SJCRH30 (cell line): Measurements from ENCODE around the gene GREB1L. TPM values are rescaled to one million over a fixed set of nuclear protein-coding genes. Genes with fewer than 3 reads are reported as not detected.
A peak's percentile ranks its signal among the peaks of the same experiment; 100 is the strongest.

ENCODE experiments used
- DNase-seq, 2 experiments: peaks; one replicate each; pipeline ENCODE4 v3.0.0-alpha.2; 2015 to 2020
- H3K27ac ChIP-seq: fragments of 250-450 bp; sonication (Bioruptor Pico); 2 replicates; pipeline ENCODE4 v1.5.1; 2020; ENCODE audit warnings: mild to moderate bottlenecking, moderate library complexity
- H3K27me3 ChIP-seq: fragments of 250-450 bp; sonication (Bioruptor Pico); 2 replicates; pipeline ENCODE4 v1.5.1; 2020; ENCODE audit warnings: mild to moderate bottlenecking, moderate library complexity
- H3K36me3 ChIP-seq: fragments of 250-450 bp; sonication (Bioruptor Pico); 2 replicates; pipeline ENCODE4 v1.5.1; 2020; ENCODE audit warnings: mild to moderate bottlenecking, moderate library complexity
- H3K4me1 ChIP-seq: fragments of 250-450 bp; sonication (Bioruptor Pico); 2 replicates; pipeline ENCODE4 v1.5.1; 2020; ENCODE audit warnings: mild to moderate bottlenecking, moderate library complexity
- H3K4me3 ChIP-seq: fragments of 250-450 bp; sonication (Bioruptor Pico); 2 replicates; pipeline ENCODE4 v1.5.1; 2020; ENCODE audit warnings: mild to moderate bottlenecking, moderate library complexity
- H3K9me3 ChIP-seq: fragments of 250-450 bp; sonication (Bioruptor Pico); replicated peaks from 2 replicates; pipeline ENCODE4 v1.5.1; 2020; ENCODE audit warnings: mild to moderate bottlenecking, moderate library complexity
- total RNA-seq: library from RNA; depleted of rRNA; stranded (reverse); fragments of >200 nt; shearing (Covaris generic); gene quantifications from 2 replicates; pipeline ENCODE4 v1.2.3, GENCODE V29; 2014

Gene GREB1L
- total RNA-seq, 1 experiment from 2014 or later = not detected

DNA sequence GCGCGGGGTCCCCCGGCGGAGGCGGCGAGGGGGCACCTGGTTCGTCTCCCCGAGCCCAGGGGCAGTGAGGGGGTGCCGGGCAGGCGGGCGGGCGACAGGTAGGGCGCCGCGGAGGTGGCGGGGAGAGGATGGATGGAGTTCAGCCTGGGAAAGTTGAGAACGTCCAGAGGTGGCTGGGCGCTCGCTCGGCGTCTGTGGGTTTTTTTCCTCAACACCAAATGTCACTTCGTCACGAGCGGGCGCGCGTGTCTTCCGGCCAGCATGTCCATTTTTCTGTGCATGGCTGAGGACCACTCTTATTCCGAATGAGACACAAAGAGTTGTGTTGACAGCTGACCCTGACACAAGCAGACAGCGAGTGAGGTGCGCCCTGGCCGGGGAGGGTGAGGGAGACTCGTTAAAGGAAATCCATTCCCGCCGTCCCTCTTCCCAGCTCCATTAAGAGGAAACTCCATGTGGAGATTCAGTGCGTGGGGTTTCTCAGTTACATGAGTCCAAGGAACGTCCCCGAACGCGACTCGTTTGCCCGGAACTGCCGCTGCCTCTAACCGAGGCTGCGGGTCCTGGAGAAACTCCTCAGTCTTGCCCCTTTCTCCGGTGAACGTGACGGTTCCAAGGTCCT, 859 bp downstream of the GREB1L start:
- no peak overlapping the region for H3K4me3 ChIP-seq
- no peak overlapping the region for H3K27ac ChIP-seq
- H3K27me3 ChIP-seq = no peaks in the 10 kb centered on the region
- no peak for DNase-seq
- no peaks in the 10 kb centered on the region for H3K36me3 ChIP-seq
- no peaks in the 10 kb centered on the region for H3K4me1 ChIP-seq
- H3K9me3 ChIP-seq = no peaks in the 10 kb centered on the region

DNA sequence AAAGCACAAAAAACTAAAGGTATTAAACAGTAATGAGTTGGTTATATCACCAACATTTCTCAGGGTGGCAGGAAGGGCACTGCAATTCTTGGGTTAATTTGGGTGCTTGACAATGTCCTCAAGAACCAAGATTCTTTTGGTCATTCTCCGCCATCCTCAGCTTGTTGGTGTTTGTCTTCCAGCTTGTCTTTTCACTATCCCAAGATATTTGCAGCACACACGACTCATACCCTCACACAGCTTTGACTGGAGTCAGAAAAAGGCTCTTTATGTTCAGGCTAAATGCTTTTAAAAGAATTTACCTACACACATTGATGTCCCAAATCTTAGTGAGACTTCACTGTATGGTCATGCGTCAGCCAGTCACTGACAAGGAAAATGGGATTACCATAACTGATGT, 12.5 kb downstream of the GREB1L start:
- H3K36me3 ChIP-seq = no peaks in the 10 kb centered on the region
- no peaks in the 10 kb centered on the region for H3K9me3 ChIP-seq
- H3K27me3 ChIP-seq = no peaks in the 10 kb centered on the region
- H3K4me3 ChIP-seq = no peak overlapping the region
- H3K4me1 ChIP-seq = peaks cover 10% of the 10 kb centered on the region
- no peak overlapping the region for H3K27ac ChIP-seq
- no peak for DNase-seq

DNA sequence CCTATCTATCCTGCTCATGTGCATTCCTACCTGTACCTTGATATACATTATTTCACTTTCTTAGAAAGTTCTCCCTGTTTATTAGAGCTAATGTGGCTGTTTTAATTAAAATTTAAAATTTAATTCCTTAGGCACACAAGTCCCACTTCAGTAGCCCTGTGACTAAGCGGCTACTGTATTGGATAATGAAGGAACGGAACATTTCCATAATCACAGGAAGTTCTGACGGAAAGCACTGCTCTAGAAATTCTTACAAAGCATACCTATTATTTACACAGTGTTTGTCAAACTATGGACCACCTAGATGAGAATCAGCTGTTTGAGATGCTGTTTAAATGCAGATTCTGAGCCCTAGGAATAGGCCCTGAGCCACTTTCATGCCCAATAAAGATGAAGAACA, 13.2 kb downstream of the GREB1L start:
- no peak overlapping the region for H3K27ac ChIP-seq
- no peaks in the 10 kb centered on the region for H3K27me3 ChIP-seq
- DNase-seq = no peak
- H3K4me3 ChIP-seq = no peak overlapping the region
- H3K36me3 ChIP-seq = no peaks in the 10 kb centered on the region
- peaks cover 10% of the 10 kb centered on the region for H3K4me1 ChIP-seq
- no peaks in the 10 kb centered on the region for H3K9me3 ChIP-seq

DNA sequence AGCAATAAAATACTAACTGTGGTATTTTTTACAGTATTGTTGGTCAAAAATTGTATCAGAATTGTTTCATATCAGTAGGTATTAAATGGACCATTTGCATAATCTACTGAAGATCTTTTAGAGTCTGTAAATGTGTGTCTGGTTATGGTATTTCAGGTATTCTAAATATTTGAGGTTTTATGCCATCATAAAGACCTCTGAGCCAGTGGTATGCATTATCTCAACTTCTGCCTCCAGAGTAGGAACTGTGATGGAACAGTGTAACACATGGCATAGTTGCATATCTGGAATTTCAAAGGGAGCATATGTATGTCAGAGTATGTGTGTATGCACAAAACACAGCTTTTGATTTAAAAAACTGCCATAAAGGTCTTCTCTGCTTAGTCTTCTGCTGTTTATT, 15.4 kb downstream of the GREB1L start:
- H3K9me3 ChIP-seq = no peaks in the 10 kb centered on the region
- no peak overlapping the region for H3K27ac ChIP-seq
- H3K4me3 ChIP-seq = no peak overlapping the region
- H3K27me3 ChIP-seq = no peaks in the 10 kb centered on the region
- H3K4me1 ChIP-seq = peaks cover 10% of the 10 kb centered on the region
- DNase-seq = peak in 1 of 2 experiments; percentile 1
- no peaks in the 10 kb centered on the region for H3K36me3 ChIP-seq

DNA sequence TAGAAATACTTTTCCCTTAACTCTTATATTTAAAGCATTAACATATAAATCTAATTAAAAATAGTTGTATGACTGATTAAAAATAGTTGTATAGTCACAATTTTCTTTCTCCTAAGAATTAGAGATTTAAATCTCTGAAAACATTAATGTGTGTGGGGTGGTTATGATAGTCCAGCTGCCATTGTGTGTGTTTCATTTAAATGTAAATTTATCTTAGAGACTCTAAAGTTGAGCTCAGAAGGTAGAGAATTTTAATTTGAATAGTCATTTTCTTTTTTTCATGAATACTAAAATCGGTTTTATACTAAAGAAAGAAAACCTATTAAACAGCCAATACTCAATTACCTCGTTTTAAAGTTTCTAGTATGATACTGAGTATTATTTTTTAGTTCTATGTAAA, 18.6 kb downstream of the GREB1L start:
- H3K4me1 ChIP-seq = peaks cover 10% of the 10 kb centered on the region

DNA sequence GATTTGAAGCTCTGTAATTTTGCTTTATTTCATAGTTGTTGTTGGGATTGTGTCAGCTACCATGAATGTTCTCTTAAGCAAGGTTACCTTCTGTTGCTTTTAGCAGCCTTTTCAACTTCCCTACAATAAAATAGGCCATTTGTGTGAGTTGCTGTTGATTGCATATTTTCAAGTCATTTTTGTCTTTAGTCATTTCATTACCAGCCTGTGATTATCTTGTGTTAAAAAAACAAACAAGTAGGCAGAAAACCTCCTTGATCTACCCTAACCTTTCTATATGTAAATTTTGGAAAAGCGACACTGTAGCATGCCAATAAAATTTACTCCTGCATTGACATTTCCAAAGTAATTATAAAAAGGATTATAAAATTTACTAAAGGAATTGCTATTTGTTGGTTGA, 19.3 kb downstream of the GREB1L start:
- no peaks in the 10 kb centered on the region for H3K9me3 ChIP-seq
- H3K36me3 ChIP-seq = no peaks in the 10 kb centered on the region
- DNase-seq = no peak
- H3K4me3 ChIP-seq = no peak overlapping the region
- no peak overlapping the region for H3K27ac ChIP-seq
- H3K27me3 ChIP-seq = no peaks in the 10 kb centered on the region
- H3K4me1 ChIP-seq = peaks cover 10% of the 10 kb centered on the region

More for the DNA sequence above, 18.6 kb downstream of the GREB1L start:
- DNase-seq = no peak
- H3K36me3 ChIP-seq = no peaks in the 10 kb centered on the region
- H3K4me3 ChIP-seq = no peak overlapping the region
- H3K27ac ChIP-seq = no peak overlapping the region
- H3K9me3 ChIP-seq = no peaks in the 10 kb centered on the region
- no peaks in the 10 kb centered on the region for H3K27me3 ChIP-seq

DNA sequence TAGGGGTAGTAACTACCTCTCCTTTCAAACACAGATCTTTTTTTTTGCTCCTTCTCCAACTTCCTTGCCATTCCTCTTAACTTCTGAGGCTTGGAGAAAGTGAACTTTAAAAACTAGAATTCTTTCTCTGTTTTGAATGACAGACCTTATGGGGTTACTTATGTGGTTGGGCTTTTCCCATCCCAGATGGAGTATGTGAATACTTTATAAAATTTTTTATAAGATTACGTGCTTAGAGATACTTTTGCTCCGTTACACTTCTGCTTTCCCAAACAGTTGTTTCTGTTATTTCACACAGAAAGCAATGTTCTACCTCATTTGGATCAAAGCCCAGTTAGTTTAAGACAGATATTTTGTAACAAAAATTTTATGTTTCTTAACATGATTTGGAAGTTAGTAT, 20.2 kb downstream of the GREB1L start:
- Histone ChIP-seq H3K4me3 (no peak overlapping the region), H3K36me3 (no peaks in the 10 kb centered on the region), H3K9me3 (no peaks in the 10 kb centered on the region), H3K27me3 (no peaks in the 10 kb centered on the region), H3K27ac (no peak overlapping the region), H3K4me1 (peaks cover 8% of the 10 kb centered on the region)
- DNase-seq = no peak

DNA sequence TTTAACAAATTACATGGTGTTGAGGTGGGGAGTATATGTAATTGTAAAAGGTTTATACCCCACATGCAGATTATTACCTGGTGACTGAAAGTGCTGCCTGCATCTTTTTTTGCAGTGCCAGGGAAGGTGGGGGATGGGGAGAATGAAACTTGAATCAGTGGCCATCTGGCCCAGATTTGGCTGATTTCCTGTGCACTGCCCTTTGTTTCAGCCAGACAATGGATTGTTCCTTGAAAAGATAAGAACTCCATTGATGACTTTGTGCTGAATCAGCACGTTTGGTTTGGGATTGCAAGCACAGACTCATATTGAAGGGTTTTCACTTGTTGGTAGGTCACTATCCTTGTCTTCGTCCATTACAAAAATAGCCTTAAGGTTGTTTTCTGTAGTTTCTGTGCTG, 20.9 kb downstream of the GREB1L start:
- Histone ChIP-seq H3K9me3 (no peaks in the 10 kb centered on the region), H3K4me1 (peaks cover 2% of the 10 kb centered on the region; the same call in 1 of the 2 replicates), H3K27ac (no peak overlapping the region), H3K27me3 (no peaks in the 10 kb centered on the region), H3K4me3 (no peak overlapping the region), H3K36me3 (no peaks in the 10 kb centered on the region)
- no peak for DNase-seq

DNA sequence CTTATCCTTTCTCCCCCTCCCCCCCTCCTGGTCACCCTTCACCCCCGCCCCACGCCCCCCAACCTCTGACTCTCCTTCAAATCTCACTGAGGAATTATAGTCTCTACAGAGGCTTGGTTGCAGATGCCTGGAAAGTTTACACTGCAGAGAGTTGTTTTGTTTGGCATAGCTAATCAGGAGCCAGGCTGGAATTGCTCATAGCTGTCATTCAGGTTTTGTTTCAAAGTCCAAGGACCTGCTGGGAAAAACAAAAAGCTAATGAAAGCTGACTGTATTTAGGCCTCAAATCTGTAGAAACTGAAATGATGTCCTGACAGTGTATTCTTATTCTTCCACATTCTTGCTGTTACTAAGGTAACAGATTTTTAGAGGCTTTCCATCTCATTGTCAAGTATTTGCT, 22.6 kb downstream of the GREB1L start:
- Histone ChIP-seq H3K4me3 (no peak overlapping the region), H3K27ac (no peak overlapping the region), H3K27me3 (no peaks in the 10 kb centered on the region), H3K9me3 (no peaks in the 10 kb centered on the region), H3K36me3 (no peaks in the 10 kb centered on the region), H3K4me1 (no peaks in the 10 kb centered on the region)
- no peak for DNase-seq

DNA sequence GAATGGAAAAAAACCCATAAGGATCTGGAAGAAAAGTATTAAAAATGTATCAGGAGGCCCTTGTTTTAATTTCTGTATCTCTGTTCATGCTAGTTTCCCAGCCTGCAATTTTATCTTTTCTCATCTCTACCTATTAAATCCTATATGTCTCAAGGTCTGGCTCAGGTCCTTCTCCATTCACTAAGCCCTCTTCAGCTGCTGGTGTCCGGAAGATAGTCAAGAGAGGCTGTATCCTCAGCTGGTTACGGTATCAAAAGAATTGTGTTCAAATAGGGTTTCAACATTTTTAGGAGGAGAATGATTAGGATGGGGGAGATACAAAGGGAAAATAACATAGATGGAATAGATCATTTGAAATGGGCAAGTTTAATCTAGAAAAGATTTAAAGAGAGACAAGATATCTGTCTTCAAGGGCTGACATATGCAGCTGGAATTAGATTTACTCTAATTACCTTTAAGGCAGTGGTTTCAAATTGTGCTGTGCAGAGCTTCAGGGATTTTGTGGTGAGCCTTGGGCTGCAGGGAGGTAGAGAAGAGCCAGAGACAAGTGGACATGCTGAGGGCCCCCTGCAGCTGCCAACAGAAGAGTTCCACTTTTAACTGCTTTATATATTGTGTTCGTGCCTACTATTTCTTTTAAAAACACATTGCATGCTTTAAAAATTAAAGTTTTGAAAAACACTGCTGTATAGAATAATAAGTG, 24.1 kb downstream of the GREB1L start:
- Histone ChIP-seq H3K4me3 (no peak overlapping the region), H3K27me3 (no peaks in the 10 kb centered on the region), H3K36me3 (no peaks in the 10 kb centered on the region), H3K4me1 (no peaks in the 10 kb centered on the region), H3K9me3 (no peaks in the 10 kb centered on the region), H3K27ac (no peak overlapping the region)
- DNase-seq = peak in 1 of 2 experiments; percentile 34

DNA sequence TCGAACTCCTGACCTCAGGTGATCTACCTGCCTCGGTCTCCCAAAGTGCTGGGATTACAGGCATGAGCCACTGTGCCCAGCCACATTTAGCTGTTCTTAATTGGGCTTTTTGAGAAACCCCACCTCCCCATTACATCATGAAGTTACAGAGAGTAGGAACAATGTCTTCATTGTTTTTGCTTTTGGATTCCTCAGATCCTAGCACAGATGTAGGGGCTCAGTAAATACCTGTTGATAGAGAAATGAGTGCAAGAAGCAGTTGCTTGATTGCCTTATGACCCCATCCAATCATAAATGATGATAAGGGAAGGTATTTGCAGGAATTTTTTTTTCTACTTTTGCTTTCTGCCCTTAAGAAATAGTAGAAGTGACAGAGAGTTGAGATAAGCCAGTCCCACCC, 25.4 kb downstream of the GREB1L start:
- Histone ChIP-seq H3K4me3 (no peak overlapping the region), H3K9me3 (no peaks in the 10 kb centered on the region), H3K27ac (no peak overlapping the region), H3K4me1 (no peaks in the 10 kb centered on the region), H3K27me3 (no peaks in the 10 kb centered on the region), H3K36me3 (no peaks in the 10 kb centered on the region)
- peak in 1 of 2 experiments; percentile 8 for DNase-seq

DNA sequence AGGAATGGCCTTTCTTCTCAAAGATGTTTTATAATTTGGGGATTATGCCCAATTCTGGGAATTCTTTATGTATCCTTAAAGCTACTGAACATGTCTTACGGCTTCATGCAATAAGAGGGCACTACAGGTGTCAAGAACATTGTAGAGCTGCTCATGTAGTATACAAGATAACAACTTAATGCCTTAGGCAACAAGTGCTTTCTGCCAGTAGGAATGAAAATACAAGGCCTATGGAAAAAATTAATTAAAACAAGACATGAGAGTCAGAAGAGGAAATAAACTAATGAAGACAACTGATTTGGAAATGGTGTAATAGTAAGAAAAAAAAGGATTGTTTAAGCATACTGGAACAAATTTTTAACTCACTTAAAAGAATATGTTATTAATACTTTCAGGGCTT, 27.3 kb downstream of the GREB1L start:
- Histone ChIP-seq H3K4me3 (no peak overlapping the region), H3K36me3 (no peaks in the 10 kb centered on the region), H3K27ac (no peak overlapping the region), H3K27me3 (no peaks in the 10 kb centered on the region), H3K4me1 (no peaks in the 10 kb centered on the region), H3K9me3 (no peaks in the 10 kb centered on the region)
- DNase-seq = no peak

DNA sequence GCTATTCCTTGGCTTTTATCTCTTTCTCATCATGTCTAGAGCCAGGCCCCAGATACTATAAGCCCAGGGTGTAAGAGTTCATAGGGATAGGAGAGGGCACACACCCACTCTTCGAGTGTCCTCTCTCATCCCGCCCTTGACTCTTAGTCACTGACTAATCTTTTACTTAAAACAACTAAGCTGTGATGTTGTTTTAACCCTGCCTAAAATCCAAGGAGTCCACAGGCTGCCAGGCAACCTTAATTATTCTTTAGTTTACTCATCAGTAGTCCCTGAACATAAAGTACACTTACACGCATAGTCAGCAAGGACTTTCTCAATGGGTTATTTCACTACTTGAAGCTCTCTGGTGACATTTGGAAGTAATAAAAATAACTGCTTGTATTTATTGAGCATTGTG, 28.4 kb downstream of the GREB1L start:
- Histone ChIP-seq H3K4me3 (no peak overlapping the region), H3K4me1 (no peaks in the 10 kb centered on the region), H3K36me3 (no peaks in the 10 kb centered on the region), H3K9me3 (no peaks in the 10 kb centered on the region), H3K27me3 (no peaks in the 10 kb centered on the region), H3K27ac (no peak overlapping the region)
- no peak for DNase-seq

DNA sequence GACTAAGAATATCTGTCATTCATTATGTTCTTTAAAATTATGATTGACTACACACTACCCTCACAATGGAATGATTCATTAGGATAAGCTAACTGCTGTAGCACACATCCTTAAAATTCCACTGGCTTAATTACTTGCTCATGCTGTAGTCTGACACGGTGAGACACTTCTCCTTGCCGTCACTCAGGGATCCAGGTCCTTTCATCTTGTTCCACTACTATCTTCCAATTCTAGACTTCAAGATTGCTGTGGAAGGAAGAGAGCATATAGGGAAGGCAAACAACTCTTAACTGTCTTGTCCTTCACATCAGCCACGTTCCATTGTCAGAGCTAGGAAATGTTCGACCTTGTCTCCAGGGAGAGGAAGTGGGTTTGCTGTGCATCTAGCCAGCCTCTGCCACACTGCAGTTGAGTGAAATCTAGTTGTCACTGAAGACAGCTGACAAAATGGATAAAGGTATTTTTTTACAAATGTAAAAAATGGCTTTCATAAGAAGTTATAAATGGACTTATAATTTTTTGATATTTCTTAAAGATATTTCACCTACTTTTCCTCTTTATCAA, 30.1 kb downstream of the GREB1L start:
- DNase-seq = no peak
- no peaks in the 10 kb centered on the region for H3K4me1 ChIP-seq
- H3K27ac ChIP-seq = no peak overlapping the region
- H3K36me3 ChIP-seq = no peaks in the 10 kb centered on the region
- H3K27me3 ChIP-seq = no peaks in the 10 kb centered on the region
- H3K9me3 ChIP-seq = no peaks in the 10 kb centered on the region
- no peak overlapping the region for H3K4me3 ChIP-seq

DNA sequence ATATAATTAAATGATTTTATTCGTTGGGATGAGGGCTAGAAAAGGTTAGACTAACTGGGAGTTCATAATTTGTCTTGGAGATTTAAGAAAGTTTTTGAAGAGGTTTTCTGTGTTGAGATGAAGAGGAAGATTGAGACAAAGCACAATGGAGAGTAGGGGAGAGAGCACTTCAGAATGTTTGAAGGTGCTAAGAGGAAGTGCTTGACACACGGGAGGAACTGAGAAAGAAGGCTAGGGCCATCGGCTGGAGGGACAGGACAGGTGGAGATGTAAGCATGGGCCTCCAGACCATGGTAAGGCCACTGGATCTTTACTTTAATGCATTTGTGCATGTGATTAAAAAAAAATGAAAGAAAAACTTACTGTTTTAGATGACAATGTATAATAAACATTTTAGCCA, 31.5 kb downstream of the GREB1L start:
- Histone ChIP-seq H3K4me1 (no peaks in the 10 kb centered on the region), H3K9me3 (no peaks in the 10 kb centered on the region), H3K27me3 (no peaks in the 10 kb centered on the region), H3K4me3 (no peak overlapping the region), H3K27ac (no peak overlapping the region), H3K36me3 (no peaks in the 10 kb centered on the region)
- DNase-seq = no peak

DNA sequence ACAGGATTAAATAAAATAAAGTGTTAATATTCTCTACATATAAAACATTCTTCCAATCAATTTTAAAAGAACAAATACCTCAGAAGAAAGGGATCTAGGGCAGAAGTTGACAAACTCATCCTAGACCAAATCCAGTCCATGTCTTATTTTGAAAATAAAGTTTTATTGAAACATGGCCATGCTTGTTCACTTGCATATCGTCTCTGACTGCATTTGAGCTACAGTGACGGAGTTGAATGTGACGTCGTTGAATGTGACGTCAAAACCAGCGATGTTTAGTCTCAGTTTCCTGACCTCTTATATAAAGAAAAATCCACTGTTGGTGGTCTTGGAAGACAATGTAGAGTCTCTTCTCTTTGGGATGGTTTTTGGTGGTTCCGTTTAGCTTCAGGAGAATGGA, 33.6 kb downstream of the GREB1L start:
- Histone ChIP-seq H3K36me3 (no peaks in the 10 kb centered on the region), H3K27ac (no peak overlapping the region), H3K4me1 (no peaks in the 10 kb centered on the region), H3K4me3 (no peak overlapping the region), H3K27me3 (no peaks in the 10 kb centered on the region), H3K9me3 (no peaks in the 10 kb centered on the region)
- no peak for DNase-seq
